ENCODE results near the gene ELFN1.
"Not testable (repeated sequence)": the region's sequence is repeated elsewhere in the genome, so short reads cannot be mapped to it uniquely, and the experiment has no call there.

Gene ELFN1

GRCh38 chr7:1762238-1762945, 92.3 kb downstream of the ELFN1 start:
- no peak for DNase-seq

- no peak for DNase-seq
These were observed 93.0 kb downstream of the ELFN1 start for GRCh38 chr7:1763033-1763432.

DNA sequence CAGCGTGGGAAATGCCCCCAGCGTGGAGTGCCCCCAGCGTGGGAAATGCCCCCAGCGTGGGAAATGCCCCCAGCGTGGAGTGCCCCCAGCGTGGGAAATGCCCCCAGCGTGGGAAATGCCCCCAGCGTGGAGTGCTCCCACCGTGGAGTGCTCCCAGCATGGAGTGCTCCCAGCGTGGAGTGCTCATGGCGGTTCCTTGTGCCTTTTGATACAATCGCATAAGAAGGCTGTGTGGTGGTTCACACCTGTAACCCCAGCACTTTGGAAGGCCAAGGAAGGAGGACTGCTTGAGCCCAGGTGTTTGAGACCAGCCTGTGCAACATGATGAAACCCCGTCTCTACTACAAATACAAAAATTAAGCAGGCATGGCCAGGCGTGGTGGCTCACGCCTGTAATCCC, 93.8 kb downstream of the ELFN1 start:
- DNase-seq, result not testable (repeated sequence)

- DNase-seq, result no peak
These were observed 95.3 kb downstream of the ELFN1 start for GRCh38 chr7:1765336-1765735.

GRCh38 chr7:1767524-1767923, 97.4 kb downstream of the ELFN1 start:
- no peak for DNase-seq

DNA sequence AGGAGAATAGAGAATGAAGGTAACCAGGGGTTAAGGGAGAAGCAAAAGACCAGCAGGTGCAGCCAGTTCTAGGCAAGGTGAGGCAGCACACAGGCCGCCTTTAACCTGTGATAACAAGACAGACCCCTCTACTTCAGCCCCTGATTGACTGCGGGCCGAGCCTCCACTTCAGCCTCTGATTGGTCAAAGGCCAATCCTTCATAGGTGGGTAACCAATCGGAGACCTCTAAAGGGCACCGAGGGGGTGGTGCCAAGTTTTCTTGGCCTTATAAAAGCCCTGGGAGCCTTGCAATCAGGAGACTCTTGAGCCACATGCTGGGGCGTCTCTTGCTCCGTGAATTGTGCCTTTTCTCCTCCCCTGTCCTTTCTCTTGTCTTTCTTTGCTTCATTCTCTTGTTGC, 98.8 kb downstream of the ELFN1 start:
- DNase-seq, result no peak

GRCh38 chr7:1769286-1770200, 99.5 kb downstream of the ELFN1 start:
- no peak for DNase-seq

GRCh38 chr7:1770331-1770730, 100.3 kb downstream of the ELFN1 start:
- DNase-seq, result no peak

GRCh38 chr7:1775389-1775788, 105.3 kb downstream of the ELFN1 start:
- DNase-seq, result no peak

DNA sequence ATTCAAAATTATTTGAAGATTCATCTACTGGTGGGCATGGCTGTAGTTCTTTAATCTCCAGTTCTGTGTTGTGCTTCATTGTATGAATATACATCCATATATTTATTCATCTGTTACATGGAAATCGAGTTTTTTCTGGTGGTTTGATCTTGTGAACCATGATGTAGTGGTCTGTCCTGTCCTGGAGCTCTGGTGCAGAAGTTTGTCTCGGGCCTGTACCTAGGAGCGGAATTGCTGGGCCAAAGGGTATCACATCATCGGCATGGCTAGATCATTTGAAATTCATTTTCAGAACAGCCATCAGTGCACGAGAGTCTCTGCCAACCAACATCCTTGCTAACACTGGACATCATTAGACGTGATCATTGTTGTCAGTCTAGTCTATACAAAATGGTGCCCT, 107.0 kb downstream of the ELFN1 start:
- DNase-seq, result no peak

DNA sequence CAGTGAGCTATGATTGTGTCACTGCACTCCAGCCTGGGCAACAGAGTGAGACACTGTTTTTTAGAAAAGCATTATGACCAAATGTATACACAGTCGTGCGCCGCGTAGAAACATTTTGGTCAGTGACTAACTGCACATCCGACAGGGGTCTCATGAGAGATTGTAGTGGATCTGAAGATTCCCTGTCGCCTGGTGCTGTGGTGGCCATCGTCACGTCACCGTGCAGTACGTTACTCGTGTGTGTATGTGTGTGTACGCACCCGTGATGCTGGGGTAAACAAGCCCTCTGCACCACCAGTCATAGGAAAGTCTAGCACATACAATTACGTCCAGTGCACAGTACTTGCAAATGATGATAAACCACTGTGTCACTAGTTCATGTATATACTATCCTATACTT, 109.4 kb downstream of the ELFN1 start:
- DNase-seq, result no peak

DNA sequence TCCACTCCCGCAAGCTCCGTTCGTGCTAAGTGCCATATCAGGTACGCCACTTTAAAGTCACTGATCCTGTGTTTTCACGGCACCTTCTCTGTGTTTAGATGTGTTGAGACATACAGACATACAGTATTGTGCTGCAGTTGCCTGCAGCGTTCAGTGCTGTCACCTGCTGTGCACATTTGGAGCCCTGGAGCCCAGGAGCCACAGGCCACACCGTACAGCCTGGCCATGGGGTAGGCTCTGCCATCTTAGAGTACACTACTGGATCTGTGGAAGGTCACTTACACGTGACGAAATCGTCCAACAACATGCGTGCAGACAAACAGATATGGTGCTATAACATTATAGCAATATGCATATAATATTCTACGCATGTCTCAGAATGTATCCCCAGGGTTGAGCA, 111.3 kb downstream of the ELFN1 start:
- no peak for DNase-seq

- DNase-seq, result no peak
These were observed 115.8 kb downstream of the ELFN1 start for GRCh38 chr7:1785839-1786238.

DNA sequence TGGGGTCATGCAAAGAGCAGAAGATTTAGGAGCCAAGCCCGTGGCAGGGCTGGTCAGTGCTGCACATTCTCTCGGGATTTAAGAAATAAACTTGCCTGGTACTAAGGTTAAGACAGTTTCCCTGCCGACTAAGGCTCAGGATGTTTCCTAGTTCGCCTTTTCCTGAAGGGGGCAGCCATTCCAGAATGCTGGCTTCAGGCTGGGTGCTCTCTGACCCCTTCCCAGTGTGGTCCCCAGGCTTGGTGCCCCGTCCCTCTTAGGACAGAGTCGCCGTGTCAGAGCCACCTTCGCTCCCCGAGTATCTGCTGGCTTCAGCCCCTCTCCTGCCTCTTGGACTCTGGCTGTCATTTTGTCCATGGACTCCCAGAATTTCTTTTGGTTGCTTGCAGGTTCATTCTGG, 117.2 kb downstream of the ELFN1 start:
- no peak for DNase-seq

- DNase-seq, result no peak
These were observed 117.7 kb downstream of the ELFN1 start for GRCh38 chr7:1787681-1788235.

DNA sequence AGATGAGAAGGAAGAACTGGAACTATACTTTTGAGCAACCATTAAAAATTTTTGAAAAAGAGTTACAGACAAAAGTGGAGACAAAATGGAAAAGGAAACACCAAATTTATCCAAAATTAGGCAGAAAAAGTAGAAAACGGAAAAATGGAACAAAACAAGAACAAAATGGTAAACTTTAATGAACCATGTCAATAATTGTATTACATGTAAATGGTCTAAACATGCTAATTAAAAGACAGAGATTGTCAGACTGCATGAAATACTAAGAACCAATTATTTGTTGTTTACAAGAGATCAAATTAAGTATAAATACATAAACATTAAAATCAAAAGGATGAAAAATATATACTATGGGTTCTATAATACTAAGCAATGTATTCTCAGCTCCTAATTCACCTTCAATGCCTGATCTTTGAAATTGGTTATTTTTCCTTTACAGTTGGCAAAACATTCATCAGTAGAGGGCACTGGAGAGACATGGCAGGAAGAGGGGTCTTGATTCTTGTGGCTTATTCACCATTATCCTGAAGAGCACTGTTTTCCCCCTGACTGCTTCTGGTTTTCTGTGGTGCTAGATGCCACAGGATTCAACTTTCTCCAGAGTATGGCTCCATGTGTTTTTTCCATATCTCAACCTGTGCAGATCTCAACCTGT, 124.9 kb downstream of the ELFN1 start:
- DNase-seq, result no peak

Measured in CD4-positive, alpha-beta T cell treated with Interleukin-15 for 1 hour (primary cell).